ENCODE results near the gene RPRD1B.

Gene RPRD1B

DNA sequence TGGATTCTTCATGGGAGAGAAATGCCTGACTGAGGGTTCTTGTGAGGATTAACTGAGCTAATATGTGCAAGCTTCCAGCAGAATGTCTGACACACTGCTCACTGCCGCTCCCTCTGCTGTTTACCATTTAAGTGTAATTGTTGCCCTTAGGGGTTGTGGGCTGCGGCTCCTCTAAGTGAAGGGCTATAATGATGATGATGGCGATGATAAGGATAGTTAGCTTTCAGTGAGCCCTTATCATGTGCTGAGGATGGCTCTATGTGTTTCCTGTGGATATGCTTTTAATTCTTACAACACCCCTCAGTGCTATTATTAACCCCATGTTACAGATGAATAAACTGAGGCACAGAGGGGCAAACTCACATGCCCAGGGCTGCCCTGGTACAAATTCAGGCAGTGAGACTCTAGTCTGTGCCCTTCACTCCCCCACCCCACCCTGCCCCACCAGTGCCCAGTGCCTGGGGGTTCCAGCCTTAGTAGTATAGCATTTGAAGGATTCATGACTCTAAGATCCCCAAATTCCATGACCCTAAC lies 98.1 kb downstream of the RPRD1B start:
- H3K4ac ChIP-seq (ENCODE audit: low read length) = no peak overlapping the region
- no peak overlapping the region for H3K23ac ChIP-seq (ENCODE audit: low read depth, low read length, poor library complexity)
- no peak overlapping the region for H2BK15ac ChIP-seq (ENCODE audit: low read length)
- no peaks in the 10 kb centered on the region for H3K79me1 ChIP-seq (ENCODE audit: low read depth, low read length)
- H3K14ac ChIP-seq (ENCODE audit: low read length) = no peak overlapping the region
- no peaks in the 10 kb centered on the region for H3K27me3 ChIP-seq (ENCODE audit: control insufficient read depth in 3 of 3, insufficient read depth in 3 of 3, low read depth in 1 of 3, low read length in 3 of 3)
- H3K4me2 ChIP-seq (ENCODE audit: insufficient read depth, low read length, poor library complexity, severe bottlenecking) = no peak overlapping the region
- no peak overlapping the region for H3K4me3 ChIP-seq (ENCODE audit: low read length in 2 of 2)
- no peak overlapping the region for H2AFZ ChIP-seq (ENCODE audit: low read length)
- no peak overlapping the region for H3K18ac ChIP-seq (ENCODE audit: low read length)
- no peak for DNase-seq (ENCODE audit: low spot score)
- no peaks in the 10 kb centered on the region for H3K9me3 ChIP-seq (replicated peaks in 1 of 2; ENCODE audit: control insufficient read depth in 2 of 2, insufficient read depth in 1 of 2, low read depth in 1 of 2, low read length in 2 of 2)
- H3K9ac ChIP-seq (ENCODE audit: low read depth, low read length, poor library complexity) = no peak overlapping the region
- no peak overlapping the region for H2BK12ac ChIP-seq (ENCODE audit: low read length)
- H4K8ac ChIP-seq (ENCODE audit: low read depth, low read length) = no peak overlapping the region
- WGBS, 2 donors (ENCODE audit: extremely low coverage in 2 of 2, insufficient read length in 2 of 2, insufficient replicate concordance in 1 of 2) = no CpG with 5 or more reads among the region's 3 CpGs
- H4K91ac ChIP-seq (ENCODE audit: low read depth, low read length, poor library complexity) = no peak overlapping the region
- no peak overlapping the region for H2BK120ac ChIP-seq (ENCODE audit: low read depth, low read length)
- no peaks in the 10 kb centered on the region for H3K36me3 ChIP-seq (replicated peaks in 1 of 2; ENCODE audit: control insufficient read depth in 2 of 2, insufficient read depth in 2 of 2, low read length in 2 of 2)
- H2AK5ac ChIP-seq (ENCODE audit: low read depth, low read length) = no peak overlapping the region
- no peak overlapping the region for H2BK5ac ChIP-seq (ENCODE audit: low read length)
- H3K27ac ChIP-seq (replicated peaks; ENCODE audit: low read length) = no peak overlapping the region
- peaks cover 3 to 8% of the 10 kb centered on the region in 2 donors for H3K4me1 ChIP-seq (ENCODE audit: control insufficient read depth in 2 of 2, insufficient read depth in 1 of 2, low read depth in 1 of 2, low read length in 2 of 2)

DNA sequence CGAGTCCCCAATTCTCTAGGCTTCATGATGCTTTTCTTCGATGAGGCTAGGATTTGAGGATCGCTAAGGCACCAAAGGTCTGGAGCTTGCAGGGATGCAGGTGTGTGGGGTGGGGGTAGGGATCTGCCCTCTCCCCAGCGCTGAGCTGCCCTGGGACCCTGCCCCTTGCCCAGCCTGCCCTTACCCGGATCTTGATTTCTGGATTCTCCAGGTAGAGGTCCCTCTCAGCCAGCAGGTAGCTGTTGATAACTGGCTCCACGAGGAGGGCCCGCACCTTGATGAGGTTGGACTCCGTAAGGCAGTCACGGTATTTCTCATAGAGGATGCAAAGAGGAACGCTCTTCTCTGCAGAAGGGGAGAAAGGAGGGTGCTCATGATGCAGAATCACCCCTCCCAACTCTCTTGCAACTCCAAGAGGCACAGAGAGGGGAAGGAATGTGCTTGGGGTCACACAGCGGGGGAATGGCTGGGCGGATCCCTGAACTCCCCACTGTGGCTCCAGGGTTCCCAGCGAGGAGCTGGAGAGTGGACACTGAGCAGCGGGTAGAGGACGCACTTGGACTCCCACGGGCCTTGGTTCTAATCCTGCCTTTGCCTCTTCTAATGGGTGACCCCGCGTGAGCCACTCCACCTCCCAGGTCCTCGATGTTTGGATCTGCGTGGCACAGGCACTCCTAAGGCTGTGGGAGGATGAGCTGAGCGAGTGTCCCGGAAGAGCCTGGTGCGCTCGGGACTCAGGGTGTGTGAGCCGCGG lies 98.8 kb downstream of the RPRD1B start:
- Histone ChIP-seq H3K9me3 (replicated peaks in 1 of 2; ENCODE audit: control insufficient read depth in 2 of 2, insufficient read depth in 1 of 2, low read depth in 1 of 2, low read length in 2 of 2) (no peaks in the 10 kb centered on the region), H3K9ac (ENCODE audit: low read depth, low read length, poor library complexity) (no peak overlapping the region)
- WGBS, 2 donors (ENCODE audit: extremely low coverage in 2 of 2, insufficient read length in 2 of 2, insufficient replicate concordance in 1 of 2) = no CpG with 5 or more reads among the region's 26 CpGs

DNA sequence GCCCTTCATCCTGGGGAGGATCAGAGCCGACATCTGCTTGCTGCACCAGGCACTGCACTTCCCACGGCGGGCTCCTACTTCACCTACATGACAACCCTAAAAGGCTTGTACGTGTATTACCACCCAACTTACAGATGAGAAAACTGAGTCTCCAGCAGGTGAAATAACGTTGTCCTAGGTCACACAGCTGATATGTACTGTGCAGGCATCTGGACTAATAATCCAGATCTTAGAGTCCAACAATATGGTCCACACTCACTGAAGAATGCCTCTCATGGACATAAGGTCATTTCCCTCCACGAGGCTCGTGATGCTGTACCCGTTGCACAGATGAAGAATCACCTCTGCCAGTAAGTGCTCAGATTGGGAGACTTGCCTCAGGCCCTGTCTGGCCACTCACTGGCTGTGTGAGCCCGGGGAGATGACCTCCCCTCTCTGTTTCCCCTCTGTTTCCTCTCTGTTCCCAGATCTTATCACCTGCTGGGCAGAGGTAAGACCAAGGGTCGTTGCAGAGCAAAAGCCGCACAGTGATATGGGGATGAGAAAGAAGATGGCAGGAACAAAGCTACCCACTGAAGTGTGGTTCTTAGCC lies 99.5 kb downstream of the RPRD1B start:
- Histone ChIP-seq H3K4me3 (ENCODE audit: low read length in 2 of 2) (no peak overlapping the region), H3K4me2 (ENCODE audit: insufficient read depth, low read length, poor library complexity, severe bottlenecking) (no peak overlapping the region), H2BK12ac (ENCODE audit: low read length) (no peak overlapping the region), H3K4ac (ENCODE audit: low read length) (no peak overlapping the region), H3K36me3 (replicated peaks in 1 of 2; ENCODE audit: control insufficient read depth in 2 of 2, insufficient read depth in 2 of 2, low read length in 2 of 2) (no peaks in the 10 kb centered on the region), H3K14ac (ENCODE audit: low read length) (no peak overlapping the region), H2AK5ac (ENCODE audit: low read depth, low read length) (no peak overlapping the region), H3K23ac (ENCODE audit: low read depth, low read length, poor library complexity) (no peak overlapping the region), H2BK5ac (ENCODE audit: low read length) (no peak overlapping the region), H2AFZ (ENCODE audit: low read length) (no peak overlapping the region), H4K8ac (ENCODE audit: low read depth, low read length) (no peak overlapping the region), H4K91ac (ENCODE audit: low read depth, low read length, poor library complexity) (no peak overlapping the region), H3K9ac (ENCODE audit: low read depth, low read length, poor library complexity) (no peak overlapping the region), H3K18ac (ENCODE audit: low read length) (no peak overlapping the region), H3K9me3 (replicated peaks in 1 of 2; ENCODE audit: control insufficient read depth in 2 of 2, insufficient read depth in 1 of 2, low read depth in 1 of 2, low read length in 2 of 2) (no peaks in the 10 kb centered on the region), H3K4me1 (ENCODE audit: control insufficient read depth in 2 of 2, insufficient read depth in 1 of 2, low read depth in 1 of 2, low read length in 2 of 2) (peaks cover 3 to 8% of the 10 kb centered on the region in 2 donors), H3K27me3 (ENCODE audit: control insufficient read depth in 3 of 3, insufficient read depth in 3 of 3, low read depth in 1 of 3, low read length in 3 of 3) (no peaks in the 10 kb centered on the region), H2BK120ac (ENCODE audit: low read depth, low read length) (no peak overlapping the region), H2BK15ac (ENCODE audit: low read length) (no peak overlapping the region), H3K79me1 (ENCODE audit: low read depth, low read length) (no peaks in the 10 kb centered on the region), H3K27ac (replicated peaks; ENCODE audit: low read length) (no peak overlapping the region)
- no CpG with 5 or more reads among the region's 11 CpGs for WGBS, 2 donors (ENCODE audit: extremely low coverage in 2 of 2, insufficient read length in 2 of 2, insufficient replicate concordance in 1 of 2)
- DNase-seq (ENCODE audit: low spot score) = no peak

More for the DNA sequence above, 98.8 kb downstream of the RPRD1B start:
- Histone ChIP-seq H2BK120ac (ENCODE audit: low read depth, low read length) (no peak overlapping the region), H3K4me2 (ENCODE audit: insufficient read depth, low read length, poor library complexity, severe bottlenecking) (no peak overlapping the region), H3K23ac (ENCODE audit: low read depth, low read length, poor library complexity) (no peak overlapping the region), H4K91ac (ENCODE audit: low read depth, low read length, poor library complexity) (no peak overlapping the region), H3K27ac (replicated peaks; ENCODE audit: low read length) (no peak overlapping the region), H3K27me3 (ENCODE audit: control insufficient read depth in 3 of 3, insufficient read depth in 3 of 3, low read depth in 1 of 3, low read length in 3 of 3) (no peaks in the 10 kb centered on the region), H3K4me3 (ENCODE audit: low read length in 2 of 2) (no peak overlapping the region), H3K18ac (ENCODE audit: low read length) (peak overlapping the region; percentile 15), H3K14ac (ENCODE audit: low read length) (peak overlapping the region; percentile 42), H2AFZ (ENCODE audit: low read length) (no peak overlapping the region), H2AK5ac (ENCODE audit: low read depth, low read length) (no peak overlapping the region), H3K79me1 (ENCODE audit: low read depth, low read length) (no peaks in the 10 kb centered on the region), H2BK5ac (ENCODE audit: low read length) (no peak overlapping the region), H4K8ac (ENCODE audit: low read depth, low read length) (no peak overlapping the region), H3K4me1 (ENCODE audit: control insufficient read depth in 2 of 2, insufficient read depth in 1 of 2, low read depth in 1 of 2, low read length in 2 of 2) (peaks cover 3 to 8% of the 10 kb centered on the region in 2 donors), H2BK12ac (ENCODE audit: low read length) (no peak overlapping the region), H3K4ac (ENCODE audit: low read length) (no peak overlapping the region), H2BK15ac (ENCODE audit: low read length) (no peak overlapping the region), H3K36me3 (replicated peaks in 1 of 2; ENCODE audit: control insufficient read depth in 2 of 2, insufficient read depth in 2 of 2, low read length in 2 of 2) (no peaks in the 10 kb centered on the region)
- DNase-seq (ENCODE audit: low spot score) = no peak

DNA sequence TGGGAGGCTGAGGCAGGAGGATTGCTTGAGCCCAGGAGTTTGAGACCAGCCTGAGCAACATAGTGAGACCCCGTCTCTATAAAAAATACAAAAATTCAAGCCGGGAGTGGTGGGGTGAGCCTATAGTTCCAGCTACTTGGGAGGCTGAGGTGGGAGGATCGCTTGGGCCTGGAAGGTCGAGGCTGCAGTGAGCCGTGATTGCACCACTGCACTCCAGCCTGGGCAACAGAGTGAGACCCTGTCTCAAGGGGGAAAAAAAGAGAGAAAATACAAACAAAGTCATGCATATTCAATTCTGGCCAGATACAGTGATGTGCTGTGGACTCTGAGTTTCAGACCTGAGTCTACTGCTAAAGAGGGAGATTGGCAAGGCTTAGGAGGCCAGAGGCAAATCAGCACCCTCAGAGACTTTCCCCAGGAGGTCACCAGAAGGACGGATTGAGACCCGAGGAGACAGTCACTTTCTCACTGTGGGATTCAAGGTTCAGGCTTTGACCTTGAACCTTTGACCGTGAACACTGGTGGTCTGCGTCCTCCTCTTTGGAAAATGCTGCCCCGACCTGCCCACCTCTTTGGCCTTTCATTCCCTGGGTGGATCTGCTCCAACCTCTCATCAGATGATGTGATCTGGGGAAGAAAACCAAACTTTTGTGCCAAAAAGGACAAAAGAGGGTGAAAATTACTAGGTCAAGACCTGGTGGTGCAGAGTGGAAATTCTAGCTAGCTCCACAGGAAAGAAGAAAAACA lies 100.3 kb downstream of the RPRD1B start:
- no peak for DNase-seq (ENCODE audit: low spot score)
- no CpG with 5 or more reads among the region's 10 CpGs for WGBS, 2 donors (ENCODE audit: extremely low coverage in 2 of 2, insufficient read length in 2 of 2, insufficient replicate concordance in 1 of 2)
- no peak overlapping the region for H4K8ac ChIP-seq (ENCODE audit: low read depth, low read length)
- H3K23ac ChIP-seq (ENCODE audit: low read depth, low read length, poor library complexity) = no peak overlapping the region
- H2BK5ac ChIP-seq (ENCODE audit: low read length) = no peak overlapping the region
- no peak overlapping the region for H4K91ac ChIP-seq (ENCODE audit: low read depth, low read length, poor library complexity)
- H3K36me3 ChIP-seq (replicated peaks in 1 of 2; ENCODE audit: control insufficient read depth in 2 of 2, insufficient read depth in 2 of 2, low read length in 2 of 2) = no peaks in the 10 kb centered on the region
- no peak overlapping the region for H2BK120ac ChIP-seq (ENCODE audit: low read depth, low read length)
- no peak overlapping the region for H3K14ac ChIP-seq (ENCODE audit: low read length)
- H3K27me3 ChIP-seq (ENCODE audit: control insufficient read depth in 3 of 3, insufficient read depth in 3 of 3, low read depth in 1 of 3, low read length in 3 of 3) = no peaks in the 10 kb centered on the region
- no peak overlapping the region for H2BK15ac ChIP-seq (ENCODE audit: low read length)
- no peak overlapping the region for H3K4ac ChIP-seq (ENCODE audit: low read length)
- H3K4me1 ChIP-seq (ENCODE audit: control insufficient read depth in 2 of 2, insufficient read depth in 1 of 2, low read depth in 1 of 2, low read length in 2 of 2) = peaks cover 3 to 8% of the 10 kb centered on the region in 2 donors
- no peak overlapping the region for H3K18ac ChIP-seq (ENCODE audit: low read length)
- no peak overlapping the region for H2AFZ ChIP-seq (ENCODE audit: low read length)
- no peaks in the 10 kb centered on the region for H3K9me3 ChIP-seq (replicated peaks in 1 of 2; ENCODE audit: control insufficient read depth in 2 of 2, insufficient read depth in 1 of 2, low read depth in 1 of 2, low read length in 2 of 2)
- no peak overlapping the region for H3K4me3 ChIP-seq (ENCODE audit: low read length in 2 of 2)
- no peak overlapping the region for H3K4me2 ChIP-seq (ENCODE audit: insufficient read depth, low read length, poor library complexity, severe bottlenecking)
- no peak overlapping the region for H3K27ac ChIP-seq (replicated peaks; ENCODE audit: low read length)
- no peaks in the 10 kb centered on the region for H3K79me1 ChIP-seq (ENCODE audit: low read depth, low read length)
- H2AK5ac ChIP-seq (ENCODE audit: low read depth, low read length) = no peak overlapping the region
- H3K9ac ChIP-seq (ENCODE audit: low read depth, low read length, poor library complexity) = no peak overlapping the region
- no peak overlapping the region for H2BK12ac ChIP-seq (ENCODE audit: low read length)

All from neuronal stem cell (in vitro differentiated cells).